Fibroblast of the aortic adventitia (primary cell): ENCODE data around the gene CUX1. TPM values are rescaled to one million over a fixed set of nuclear protein-coding genes. Genes with fewer than 3 reads are reported as not detected.

ENCODE experiments used
- DNase-seq: peaks from one replicate; pipeline ENCODE4 v3.0.0-alpha.2; 2010; ENCODE audit warnings: low read depth
- H3K4me3 ChIP-seq: 2 replicates; pipeline ENCODE4 v1.5.1; 2011; ENCODE audit warnings: low read depth, mild to moderate bottlenecking, control low read depth, low read length, moderate library complexity
- CTCF ChIP-seq: IDR thresholded peaks from 2 replicates; pipeline ENCODE4 v1.5.1; 2011; ENCODE audit warnings: mild to moderate bottlenecking, low read length, control low read depth, inconsistent platforms; ENCODE audit not compliant: insufficient read depth
- total RNA-seq: library from RNA; depleted of rRNA; stranded (reverse); fragments of >200 nt; gene quantifications from 2 replicates; pipeline ENCODE4 v1.2.3, GENCODE V29; 2012; ENCODE audit warnings: low replicate concordance

The CUX1 gene
- total RNA-seq, 1 donor = 44.2 TPM

GRCh38 chr7:101779267-101779666 lies 38.2 kb upstream of the CUX1 start:
- no peak for DNase-seq

GRCh38 chr7:101780281-101780680 lies 37.1 kb upstream of the CUX1 start:
- no peak overlapping the region for H3K4me3 ChIP-seq
- no peak for TF ChIP-seq CTCF
- no peak for DNase-seq

More at GRCh38 chr7:101779267-101779666, 38.2 kb upstream of the CUX1 start:
- no peak overlapping the region for H3K4me3 ChIP-seq
- TF ChIP-seq CTCF = no peak

GRCh38 chr7:101781439-101781838 lies 36.0 kb upstream of the CUX1 start:
- H3K4me3 ChIP-seq = no peak overlapping the region
- no peak for TF ChIP-seq CTCF
- no peak for DNase-seq

GRCh38 chr7:101782476-101782875 lies 35.0 kb upstream of the CUX1 start:
- no peak for DNase-seq
- TF ChIP-seq CTCF = no peak

GRCh38 chr7:101782896-101783295 lies 34.5 kb upstream of the CUX1 start:
- no peak for DNase-seq
- TF ChIP-seq CTCF = no peak
- H3K4me3 ChIP-seq = no peak overlapping the region

More at GRCh38 chr7:101782476-101782875, 35.0 kb upstream of the CUX1 start:
- no peak overlapping the region for H3K4me3 ChIP-seq

- TF ChIP-seq CTCF = no peak
- no peak for DNase-seq
Observed at GRCh38 chr7:101783381-101784181, 33.8 kb upstream of the CUX1 start.

More at GRCh38 chr7:101783381-101784181, 33.8 kb upstream of the CUX1 start:
- H3K4me3 ChIP-seq = no peak overlapping the region
